Keratinocyte (primary cell): ENCODE measurements around the gene EPHA1. TPM values are rescaled to one million over a fixed set of nuclear protein-coding genes. Genes with fewer than 3 reads are reported as not detected.

Experiments used
- DNase-seq: peaks from one replicate; pipeline ENCODE4 v3.0.0-alpha.2; 2011; ENCODE audit warnings: low read depth, missing footprints, low spot score
- FAIRE-seq: peaks from 2 replicates; lab custom pipeline; 2011; peaks lifted over from hg19 to GRCh38; lab: Jason Lieb, UNC
- H2AFZ ChIP-seq: 2 replicates; pipeline ENCODE4 v1.6.0; 2012; ENCODE audit warnings: low read length, control low read depth, inconsistent platforms; ENCODE audit not compliant: control insufficient read depth
- H3K27ac ChIP-seq: 2 replicates; pipeline ENCODE4 v1.5.1; 2011; ENCODE audit warnings: low read length; ENCODE audit not compliant: control insufficient read depth, insufficient read depth
- H3K27me3 ChIP-seq: 3 replicates; pipeline ENCODE4 v1.6.0; 2011; ENCODE audit warnings: low read length; ENCODE audit not compliant: control insufficient read depth, insufficient read depth; ENCODE audit errors: extremely low read depth
- H3K36me3 ChIP-seq, 2 experiments: 2 replicates in 1 of 2; 3 replicates in 1 of 2; pipeline ENCODE4 v1.5.1; 2011; ENCODE audit warnings: low read length in 2 of 2, mild to moderate bottlenecking in 1 of 2; ENCODE audit not compliant: control insufficient read depth in 2 of 2, insufficient read depth in 2 of 2; ENCODE audit errors: extremely low read depth in 1 of 2
- H3K4me1 ChIP-seq: 3 replicates; pipeline ENCODE4 v1.5.1; 2011; ENCODE audit warnings: low read length; ENCODE audit not compliant: control insufficient read depth, insufficient read depth; ENCODE audit errors: extremely low read depth
- H3K4me2 ChIP-seq: 3 replicates; pipeline ENCODE4 v1.6.0; 2011; ENCODE audit warnings: low read depth, low read length; ENCODE audit not compliant: control insufficient read depth, insufficient read depth; ENCODE audit errors: extremely low read depth
- H3K4me3 ChIP-seq, 3 experiments: fragments of 200-600 bp in 1 of 3; sonication (generic) in 1 of 3; 2 replicates in 2 of 3; 3 replicates in 1 of 3; pipeline ENCODE4 v1.5.1; 2011 to 2016; ENCODE audit warnings: low read length in 3 of 3, mild to moderate bottlenecking in 3 of 3, control low read depth in 2 of 3, inconsistent platforms in 1 of 3, low read depth in 1 of 3, mixed read lengths in 1 of 3, mixed run types in 1 of 3, moderate library complexity in 1 of 3; ENCODE audit not compliant: control insufficient read depth in 2 of 3, insufficient read depth in 2 of 3; ENCODE audit errors: extremely low read depth in 1 of 3
- H3K79me2 ChIP-seq: 2 replicates; pipeline ENCODE4 v1.6.0; 2012; ENCODE audit warnings: low read length; ENCODE audit not compliant: control insufficient read depth, insufficient read depth
- H3K9ac ChIP-seq: 3 replicates; pipeline ENCODE4 v1.6.0; 2011; ENCODE audit warnings: low read length; ENCODE audit not compliant: control insufficient read depth, insufficient read depth; ENCODE audit errors: extremely low read depth
- H3K9me1 ChIP-seq: 3 replicates; pipeline ENCODE4 v1.6.0; 2011; ENCODE audit warnings: low read length; ENCODE audit not compliant: control insufficient read depth, insufficient read depth; ENCODE audit errors: extremely low read depth
- H3K9me3 ChIP-seq: 2 replicates; pipeline ENCODE4 v1.5.1; 2012; ENCODE audit warnings: low read depth, low read length; ENCODE audit not compliant: control insufficient read depth
- H4K20me1 ChIP-seq: 3 replicates; pipeline ENCODE4 v1.6.0; 2011; ENCODE audit warnings: low read length; ENCODE audit not compliant: control insufficient read depth, insufficient read depth; ENCODE audit errors: extremely low read depth
- EZH2 ChIP-seq: IDR thresholded peaks from one replicate; pipeline ENCODE4 v1.6.1; 2012; ENCODE audit warnings: inconsistent platforms, mild to moderate bottlenecking, low read length, moderate library complexity
- dilution Hi-C: fragments of 300-500 bp; cut with MboI; formaldehyde crosslinking; loops from one replicate; pipeline ENCODE4 v1.7.0; 2020; ENCODE audit warnings: low sequenced_read_pairs; ENCODE audit not compliant: extremely low pct_ligation_motif_present
- polyA plus RNA-seq, 5 experiments: library from polyadenylated mRNA; depleted of rRNA in 3 of 5; stranded (reverse) in 3 of 5; stranded (forward) in 1 of 5; unstranded in 1 of 5; fragments of >200 nt; gene quantifications; 1 replicate in 1 of 5; 2 replicates in 3 of 5; 3 replicates in 1 of 5; pipeline versions ENCODE4 v1.2.1 to v1.2.3, GENCODE V29; 2011 to 2012; ENCODE audit warnings: missing spikeins in 2 of 5, low read depth in 1 of 5, low replicate concordance in 1 of 5
- TF ChIP-seq, protein P1 (sequence below), 3 experiments: IDR thresholded peaks in 1 of 3; conservative IDR thresholded peaks in 1 of 3; optimal IDR thresholded peaks in 1 of 3; 2 replicates in 2 of 3; 3 replicates in 1 of 3; pipeline versions ENCODE3 to v1.5.1; 2011; ENCODE audit warnings: low read length in 3 of 3, mild to moderate bottlenecking in 3 of 3, moderate library complexity in 2 of 3, control low read depth in 1 of 3, inconsistent platforms in 1 of 3; ENCODE audit not compliant: insufficient read depth in 2 of 3; ENCODE audit errors: extremely low read depth in 1 of 3

The EPHA1 gene
- polyA plus RNA-seq, 1 donor (not counting 4 experiments of a cell fraction or from before 2014, with no cell fraction given), result 31.9 TPM

DNA sequence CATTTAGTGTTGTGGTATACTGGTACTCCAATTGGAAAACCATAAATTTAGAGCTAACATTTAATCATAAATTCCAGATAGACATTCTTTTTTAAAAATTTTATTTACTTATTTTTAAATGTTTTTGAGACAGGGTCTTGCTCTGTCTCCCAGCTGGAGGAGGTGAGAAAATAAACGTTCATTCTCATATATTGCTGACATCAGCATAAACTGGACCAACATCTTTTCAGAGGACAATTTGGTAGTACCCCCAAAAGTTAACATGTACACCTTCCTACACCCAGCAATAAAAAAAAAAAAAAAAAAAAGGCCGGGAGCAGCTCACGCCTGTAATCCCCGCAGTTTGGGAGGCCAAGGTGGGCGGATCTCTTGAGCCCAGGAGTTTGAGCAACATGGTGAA, 39.8 kb upstream of the EPHA1 start:
- no peak for FAIRE-seq
- H2AFZ ChIP-seq, result no peak overlapping the region
- H3K27me3 ChIP-seq, result no peaks in the 10 kb centered on the region
- DNase-seq, result no peak
- no peak overlapping the region for H3K4me3 ChIP-seq
- no peaks in the 10 kb centered on the region for H3K79me2 ChIP-seq
- TF ChIP-seq EZH2, result no peak
- TF ChIP-seq, protein P1, sequence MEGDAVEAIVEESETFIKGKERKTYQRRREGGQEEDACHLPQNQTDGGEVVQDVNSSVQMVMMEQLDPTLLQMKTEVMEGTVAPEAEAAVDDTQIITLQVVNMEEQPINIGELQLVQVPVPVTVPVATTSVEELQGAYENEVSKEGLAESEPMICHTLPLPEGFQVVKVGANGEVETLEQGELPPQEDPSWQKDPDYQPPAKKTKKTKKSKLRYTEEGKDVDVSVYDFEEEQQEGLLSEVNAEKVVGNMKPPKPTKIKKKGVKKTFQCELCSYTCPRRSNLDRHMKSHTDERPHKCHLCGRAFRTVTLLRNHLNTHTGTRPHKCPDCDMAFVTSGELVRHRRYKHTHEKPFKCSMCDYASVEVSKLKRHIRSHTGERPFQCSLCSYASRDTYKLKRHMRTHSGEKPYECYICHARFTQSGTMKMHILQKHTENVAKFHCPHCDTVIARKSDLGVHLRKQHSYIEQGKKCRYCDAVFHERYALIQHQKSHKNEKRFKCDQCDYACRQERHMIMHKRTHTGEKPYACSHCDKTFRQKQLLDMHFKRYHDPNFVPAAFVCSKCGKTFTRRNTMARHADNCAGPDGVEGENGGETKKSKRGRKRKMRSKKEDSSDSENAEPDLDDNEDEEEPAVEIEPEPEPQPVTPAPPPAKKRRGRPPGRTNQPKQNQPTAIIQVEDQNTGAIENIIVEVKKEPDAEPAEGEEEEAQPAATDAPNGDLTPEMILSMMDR (optimal IDR thresholded peaks at IDR 0.05 in 1 of 3, IDR thresholded peaks at IDR 0.05 in 1 of 3, conservative IDR thresholded peaks at IDR 0.05 in 1 of 3; ENCODE audit: extremely low read depth in 1 of 3, insufficient read depth in 2 of 3, low read length in 3 of 3), result no peak
- dilution Hi-C loops, result no loop called here
- no peak overlapping the region for H3K27ac ChIP-seq
- no peaks in the 10 kb centered on the region for H3K36me3 ChIP-seq
- H3K9me1 ChIP-seq, result no peaks in the 10 kb centered on the region
- no peak overlapping the region for H3K9ac ChIP-seq
- no peaks in the 10 kb centered on the region for H3K4me1 ChIP-seq
- H4K20me1 ChIP-seq, result no peaks in the 10 kb centered on the region
- H3K4me2 ChIP-seq, result no peak overlapping the region
- no peaks in the 10 kb centered on the region for H3K9me3 ChIP-seq

DNA sequence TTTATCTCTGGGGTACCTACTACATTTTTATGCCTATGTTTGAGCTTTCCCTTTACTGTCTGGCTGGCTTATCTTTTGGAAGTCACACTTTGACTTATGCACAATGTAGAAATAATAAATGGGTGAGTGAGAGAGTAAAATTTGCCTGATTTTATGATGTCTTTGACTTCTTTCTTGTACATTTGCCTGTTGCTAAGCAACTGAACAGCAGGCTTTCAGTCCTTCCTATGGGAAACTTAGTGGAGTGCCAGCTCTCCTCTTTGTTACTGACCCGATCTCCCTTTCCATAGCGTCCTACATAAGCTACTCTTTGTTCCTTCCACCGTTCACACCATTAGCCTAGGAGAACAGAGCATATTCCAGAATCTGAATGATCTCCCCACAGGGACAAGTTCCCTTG, 38.8 kb upstream of the EPHA1 start:
- H3K27ac ChIP-seq, result no peak overlapping the region
- no peak overlapping the region for H2AFZ ChIP-seq
- no peaks in the 10 kb centered on the region for H3K4me1 ChIP-seq
- dilution Hi-C loops, result no loop called here
- H3K36me3 ChIP-seq, result no peaks in the 10 kb centered on the region
- H3K4me3 ChIP-seq, result no peak overlapping the region
- no peaks in the 10 kb centered on the region for H3K27me3 ChIP-seq
- no peak for TF ChIP-seq EZH2
- TF ChIP-seq, protein P1 (optimal IDR thresholded peaks at IDR 0.05 in 1 of 3, IDR thresholded peaks at IDR 0.05 in 1 of 3, conservative IDR thresholded peaks at IDR 0.05 in 1 of 3; ENCODE audit: extremely low read depth in 1 of 3, insufficient read depth in 2 of 3, low read length in 3 of 3), result no peak
- no peaks in the 10 kb centered on the region for H3K9me1 ChIP-seq
- no peaks in the 10 kb centered on the region for H4K20me1 ChIP-seq
- DNase-seq (no peak), FAIRE-seq (no peak)
- H3K79me2 ChIP-seq, result no peaks in the 10 kb centered on the region
- no peaks in the 10 kb centered on the region for H3K9me3 ChIP-seq
- no peak overlapping the region for H3K9ac ChIP-seq
- H3K4me2 ChIP-seq, result no peak overlapping the region
